Large intestine (tissue), 3 donors: ENCODE results near the gene HLTF. TPM values are rescaled to one million over a fixed set of nuclear protein-coding genes. Genes with fewer than 3 reads are reported as not detected.
"Not testable (repeated sequence)": the region's sequence is repeated elsewhere in the genome, so short reads cannot be mapped to it uniquely, and the experiment has no call there.

Experiments
- DNase-seq, 2 donors: peaks; one replicate each; pipeline versions ENCODE4 v3.0.0 to v3.0.0-alpha.2; 2013
- H3K27ac ChIP-seq: one replicate; pipeline ENCODE4 v1.5.1; 2013; ENCODE audit warnings: low read length
- H3K27me3 ChIP-seq: 2 replicates; pipeline ENCODE4 v1.6.1; 2013; ENCODE audit warnings: low read length; ENCODE audit not compliant: control insufficient read depth, insufficient read depth
- H3K36me3 ChIP-seq: 2 replicates; pipeline ENCODE4 v1.6.1; 2013; ENCODE audit warnings: low read length; ENCODE audit not compliant: control insufficient read depth, insufficient read depth
- H3K4me1 ChIP-seq: one replicate; pipeline ENCODE4 v1.6.1; 2013; ENCODE audit warnings: low read length; ENCODE audit not compliant: control insufficient read depth, insufficient read depth
- H3K4me3 ChIP-seq: one replicate; pipeline ENCODE4 v1.5.1; 2013; ENCODE audit warnings: low read length
- H3K9me3 ChIP-seq: one replicate; pipeline ENCODE4 v1.6.1; 2013; ENCODE audit warnings: mild to moderate bottlenecking, low read depth, low read length, moderate library complexity; ENCODE audit not compliant: control insufficient read depth
- WGBS: methylation state at CpG from one replicate; pipeline ENCODE4 v1.1.5; 2013; ENCODE audit warnings: low lambda C conversion rate; ENCODE audit not compliant: insufficient coverage; 5-methylcytosine and 5-hydroxymethylcytosine counted together
- polyA plus RNA-seq: library from polyadenylated mRNA; unstranded; fragments of 120-200 nt; gene quantifications from one replicate; pipeline ENCODE4 v1.2.1, GENCODE V29; 2013

HLTF gene
- polyA plus RNA-seq, 1 donor = 20.6 TPM

DNA sequence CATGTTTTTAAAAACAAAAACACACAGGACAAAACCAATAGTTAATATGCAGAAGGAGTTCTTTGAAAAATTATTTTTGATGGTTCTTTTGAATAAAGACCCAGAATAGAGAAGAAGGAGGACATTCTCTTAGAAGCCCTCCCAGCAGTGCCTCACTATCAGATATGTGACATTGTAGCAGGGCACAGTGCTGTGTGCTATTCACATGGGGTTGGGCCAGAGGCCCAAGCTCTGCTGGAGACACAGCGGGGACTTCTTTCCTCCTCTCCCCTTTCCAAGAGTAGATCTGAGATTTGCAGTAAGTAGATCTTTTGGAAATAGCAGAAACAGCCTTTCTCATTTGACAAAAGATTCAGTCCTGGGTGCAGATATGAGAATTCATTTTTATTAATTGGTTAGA is 88.7 kb downstream of the HLTF start:
- no CpG with 5 or more reads among the region's 1 CpG for WGBS
- no peaks in the 10 kb centered on the region for H3K27me3 ChIP-seq
- no peak overlapping the region for H3K4me3 ChIP-seq
- H3K9me3 ChIP-seq = no peaks in the 10 kb centered on the region
- peaks cover 3% of the 10 kb centered on the region for H3K4me1 ChIP-seq
- no peak for DNase-seq
- H3K36me3 ChIP-seq = peaks cover 53% of the 10 kb centered on the region
- no peak overlapping the region for H3K27ac ChIP-seq

DNA sequence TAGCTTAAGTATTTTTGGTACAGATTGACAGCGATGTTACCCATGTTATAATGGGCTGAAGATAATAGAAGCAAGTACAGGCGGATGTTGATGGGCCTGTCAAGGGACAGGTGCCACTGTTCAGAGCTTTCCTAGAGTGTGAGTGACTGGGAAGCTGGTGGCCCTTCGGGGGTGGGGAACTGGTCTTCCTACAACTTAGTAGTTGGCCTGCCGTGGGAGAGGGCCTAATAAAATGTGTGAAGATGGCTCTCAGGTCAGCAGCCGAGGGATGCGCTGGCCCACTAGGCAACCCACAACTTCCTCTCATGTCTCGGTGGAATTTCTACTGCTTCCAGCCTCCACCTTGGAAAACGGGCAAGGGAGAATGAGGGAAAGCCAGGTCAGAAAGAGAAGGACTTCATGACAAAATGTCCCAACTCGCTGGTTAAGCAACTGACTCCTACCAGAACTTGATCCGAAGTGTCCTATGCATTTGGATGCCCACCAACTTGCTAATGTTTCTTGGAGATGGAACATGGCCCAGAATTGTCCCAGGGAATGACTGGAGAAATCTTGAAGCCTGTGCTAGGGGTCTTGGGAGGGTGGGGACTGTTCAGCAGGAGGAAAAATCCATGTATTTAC is 93.6 kb downstream of the HLTF start:
- peaks cover 32% of the 10 kb centered on the region for H3K36me3 ChIP-seq
- DNase-seq = no peak
- H3K4me1 ChIP-seq = peaks cover 5% of the 10 kb centered on the region
- no peaks in the 10 kb centered on the region for H3K27me3 ChIP-seq
- no CpG with 5 or more reads among the region's 10 CpGs for WGBS
- no peaks in the 10 kb centered on the region for H3K9me3 ChIP-seq
- H3K27ac ChIP-seq = no peak overlapping the region
- peak overlapping the region; percentile 76 for H3K4me3 ChIP-seq

DNA sequence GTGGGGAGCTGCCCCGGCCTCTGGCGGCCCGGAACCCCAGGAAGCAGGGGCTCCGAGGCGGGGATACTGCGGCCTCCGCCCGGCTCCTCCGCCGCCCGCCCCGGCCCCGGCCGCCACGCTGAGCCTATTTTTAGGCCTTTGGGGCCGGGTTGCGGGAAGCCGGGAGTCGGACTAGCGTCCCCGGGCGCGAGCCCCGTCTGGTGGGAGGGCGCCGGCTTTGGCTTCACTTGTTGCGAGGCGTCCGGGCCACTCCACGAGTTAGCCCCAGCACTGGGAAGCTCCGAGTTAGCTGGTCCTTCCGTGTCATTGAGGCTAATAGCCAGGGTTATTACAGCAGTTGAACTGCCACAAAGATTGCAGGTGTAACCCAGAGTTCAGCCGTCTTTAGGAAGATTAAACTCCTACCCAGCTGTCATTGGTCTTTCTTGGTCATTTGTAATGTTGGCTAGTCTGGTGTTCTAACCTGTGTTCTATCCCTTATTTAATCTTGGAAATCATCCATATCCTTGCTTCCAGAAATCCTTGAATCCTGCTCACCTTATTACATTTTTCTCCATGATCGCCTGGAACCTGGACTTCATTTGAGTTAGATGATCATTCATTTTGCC is 94.2 kb downstream of the HLTF start:
- WGBS = 67% methylated on average over 1 of the region's 34 CpGs
- peak; percentile 13 to 66 for DNase-seq
- no peaks in the 10 kb centered on the region for H3K9me3 ChIP-seq
- no peaks in the 10 kb centered on the region for H3K27me3 ChIP-seq
- H3K4me1 ChIP-seq = peaks cover 5% of the 10 kb centered on the region
- peak overlapping the region; percentile 87 for H3K27ac ChIP-seq
- H3K4me3 ChIP-seq = peak overlapping the region; percentile 76
- peaks cover 27% of the 10 kb centered on the region for H3K36me3 ChIP-seq

GRCh38 chr3:148991219-148992026 is 94.9 kb downstream of the HLTF start, which contains the start of gene GYG1:
GYG1 (plus strand) TSS chr3:148991540; CDS start chr3:148991641, 101 bp downstream.
- H3K9me3 ChIP-seq = no peaks in the 10 kb centered on the region
- no peaks in the 10 kb centered on the region for H3K27me3 ChIP-seq
- H3K27ac ChIP-seq = peak within 1 kb of the TSS; percentile 87
- no CpG with 5 or more reads among the region's 91 CpGs for WGBS
- peak; percentile 77 to 90 for DNase-seq
- peaks cover 5% of the 10 kb centered on the region for H3K4me1 ChIP-seq
- H3K36me3 ChIP-seq = peaks cover 22% of the 10 kb centered on the region
- H3K4me3 ChIP-seq = peak within 1 kb of the TSS; percentile 76

DNA sequence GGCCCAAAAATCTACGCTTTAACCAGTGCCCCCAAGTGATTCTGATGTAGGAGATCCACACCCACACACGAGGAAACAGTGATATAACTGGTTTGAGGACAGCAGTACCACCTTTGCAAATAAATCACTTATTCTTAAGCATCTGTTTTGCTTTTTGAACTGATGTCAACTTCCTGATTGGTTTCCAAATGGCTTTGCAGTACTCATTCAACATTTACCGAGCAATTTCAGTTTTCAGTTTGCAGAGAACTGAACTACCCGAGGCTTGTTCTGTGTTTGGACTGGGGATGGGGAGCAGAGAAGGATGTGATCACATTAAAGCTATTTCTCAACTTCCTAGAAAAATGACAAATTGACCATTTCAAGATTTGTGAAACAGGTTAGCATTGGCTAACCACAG is 96.1 kb downstream of the HLTF start:
- Histone ChIP-seq H3K36me3 (peaks cover 10% of the 10 kb centered on the region), H3K9me3 (no peaks in the 10 kb centered on the region), H3K27me3 (no peaks in the 10 kb centered on the region), H3K4me1 (peaks cover 5% of the 10 kb centered on the region), H3K4me3 (no peak overlapping the region), H3K27ac (no peak overlapping the region)
- 100% methylated on average over 1 of the region's 4 CpGs for WGBS
- DNase-seq = no peak

- H3K4me3 ChIP-seq, H3K36me3 ChIP-seq, H3K27ac ChIP-seq, H3K9me3 ChIP-seq, H3K27me3 ChIP-seq, H3K4me1 ChIP-seq, DNase-seq: not testable (repeated sequence)
- no CpG with 5 or more reads among the region's 29 CpGs for WGBS
Observed at GRCh38 chr3:148987551-148987950, 98.8 kb downstream of the HLTF start.

DNA sequence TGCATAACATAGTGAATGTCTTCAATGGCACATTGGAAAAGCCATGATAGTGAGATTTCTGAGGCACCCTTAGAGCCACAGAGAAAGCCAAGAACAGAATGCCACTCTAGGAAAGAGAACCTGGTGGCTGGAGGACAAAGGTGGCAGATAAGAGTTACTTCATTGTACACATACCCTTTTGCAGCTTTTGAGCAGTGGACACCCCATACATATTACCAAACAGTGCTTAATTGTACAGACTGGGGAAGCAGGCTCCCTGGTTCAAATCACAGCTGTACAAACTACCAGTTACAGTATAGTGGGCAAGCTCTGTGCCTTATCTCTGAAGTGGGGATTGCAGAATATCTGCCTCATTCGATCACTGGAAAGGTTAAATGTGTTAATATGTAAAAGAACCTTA is 105.1 kb downstream of the HLTF start:
- WGBS = no CpG with 5 or more reads among the region's 1 CpG
- Histone ChIP-seq H3K36me3 (no peaks in the 10 kb centered on the region), H3K9me3 (no peaks in the 10 kb centered on the region), H3K27ac (no peak overlapping the region), H3K27me3 (no peaks in the 10 kb centered on the region), H3K4me3 (no peak overlapping the region), H3K4me1 (no peaks in the 10 kb centered on the region)
- peak in 1 of 2 donors; percentile 62 for DNase-seq

Other genes with a start within 250 kb of the HLTF start
- gene CPA3, start 221.2 kb downstream of the HLTF start, polyA plus RNA-seq = 0.52 TPM
- 31.7 TPM for gene GYG1, start 95.0 kb downstream of the HLTF start, polyA plus RNA-seq
- 30.9 TPM for gene HPS3, start 43.1 kb upstream of the HLTF start, polyA plus RNA-seq
- gene CP, start 135.3 kb upstream of the HLTF start, polyA plus RNA-seq = 0.57 TPM
- gene TM4SF18, start 247.1 kb upstream of the HLTF start, polyA plus RNA-seq = 6.6 TPM